RWPE2 (cell line): ENCODE measurements around the gene EFCAB14.

Experiments used
- ATAC-seq: fragments of 200-7000 bp; cut with Tn5 transposase; 3 replicates; pipeline ENCODE4 v1.9.1; 2021; ENCODE audit warnings: low read depth
- DNase-seq: peaks from one replicate; pipeline ENCODE4 v3.0.0-alpha.2; 2020; ENCODE audit warnings: low spot score
- H3K27ac ChIP-seq: fragments of 450-650 bp; 2 replicates; pipeline ENCODE4 v1.5.1; 2017; ENCODE audit warnings: mild to moderate bottlenecking; ENCODE audit not compliant: poor library complexity, severe bottlenecking
- H3K27me3 ChIP-seq: fragments of 250-450 bp; sonication (Bioruptor Pico); 2 replicates; pipeline ENCODE4 v1.5.1; 2021; ENCODE audit warnings: mild to moderate bottlenecking, moderate library complexity; ENCODE audit not compliant: insufficient read depth, poor library complexity, severe bottlenecking
- H3K36me3 ChIP-seq: fragments of 250-450 bp; sonication (Bioruptor Pico); 2 replicates; pipeline ENCODE4 v1.5.1; 2020; ENCODE audit warnings: low read depth, mild to moderate bottlenecking, moderate library complexity
- H3K4me1 ChIP-seq: fragments of 250-450 bp; sonication (Bioruptor Pico); 2 replicates; pipeline ENCODE4 v1.5.1; 2021; ENCODE audit warnings: mild to moderate bottlenecking, moderate library complexity; ENCODE audit not compliant: insufficient read depth, poor library complexity, severe bottlenecking
- H3K4me3 ChIP-seq: fragments of 250-450 bp; sonication (Bioruptor Pico); 2 replicates; pipeline ENCODE4 v1.5.1; 2021; ENCODE audit warnings: mild to moderate bottlenecking, moderate library complexity; ENCODE audit not compliant: severe bottlenecking
- H3K9me3 ChIP-seq: fragments of 250-450 bp; sonication (Bioruptor Pico); 2 replicates; pipeline ENCODE4 v1.5.1; 2021; ENCODE audit warnings: mild to moderate bottlenecking, moderate library complexity; ENCODE audit not compliant: severe bottlenecking
- CTCF ChIP-seq: fragments of 450-650 bp; IDR thresholded peaks from one replicate; pipeline ENCODE4 v1.5.1; 2017; ENCODE audit warnings: mild to moderate bottlenecking, moderate library complexity; ENCODE audit not compliant: poor library complexity, severe bottlenecking

Gene EFCAB14

GRCh38 chr1:46673749-46674182 lies 45.1 kb downstream of the EFCAB14 start:
- Histone ChIP-seq H3K4me1 (no peaks in the 10 kb centered on the region), H3K36me3 (peaks cover 26% of the 10 kb centered on the region), H3K27me3 (no peaks in the 10 kb centered on the region), H3K9me3 (no peaks in the 10 kb centered on the region), H3K4me3 (no peak overlapping the region), H3K27ac (no peak overlapping the region)
- TF ChIP-seq CTCF: no peak
- ATAC-seq (no peak), DNase-seq (no peak)

- no peak for TF ChIP-seq CTCF
- Histone ChIP-seq H3K4me1 (no peaks in the 10 kb centered on the region), H3K4me3 (no peak overlapping the region), H3K27me3 (no peaks in the 10 kb centered on the region), H3K27ac (no peak overlapping the region), H3K36me3 (peaks cover 17% of the 10 kb centered on the region), H3K9me3 (no peaks in the 10 kb centered on the region)
- ATAC-seq (no peak), DNase-seq (no peak)
Observed at GRCh38 chr1:46672696-46673095, 46.2 kb downstream of the EFCAB14 start.

DNA sequence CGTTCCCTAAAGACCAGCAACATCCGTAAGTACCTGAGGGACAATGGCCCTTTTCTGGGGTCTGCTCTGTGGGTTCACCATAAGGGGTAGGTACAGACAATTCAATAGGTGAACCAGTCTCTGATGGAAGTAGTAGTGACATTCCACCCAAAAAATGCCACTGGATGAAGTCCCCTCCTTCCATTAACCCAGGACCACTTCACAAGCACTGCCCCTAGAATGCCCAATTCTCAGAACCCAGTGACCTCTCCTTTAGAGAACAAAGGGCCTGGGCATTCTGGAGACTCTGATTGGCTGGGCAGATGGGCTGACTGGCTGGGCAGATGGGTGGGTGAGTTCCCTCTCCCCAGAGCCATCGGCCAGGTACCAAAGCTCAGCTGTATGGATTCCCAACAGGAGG lies 47.4 kb downstream of the EFCAB14 start, which contains the start of gene TEX38:
Gene TEX38, plus strand, starts transcription at position 301 of the 400 bp plus-strand sequence. Its CDS starts 81 bp downstream, at position 382.
- Histone ChIP-seq H3K4me3 (no peak within 1 kb of the TSS), H3K4me1 (peaks cover 5% of the 10 kb centered on the region), H3K9me3 (no peaks in the 10 kb centered on the region), H3K36me3 (peaks cover 13% of the 10 kb centered on the region; the same call in 1 of the 2 replicates), H3K27ac (no peak within 1 kb of the TSS), H3K27me3 (no peaks in the 10 kb centered on the region)
- DNase-seq (no peak), ATAC-seq (no peak)
- no peak for TF ChIP-seq CTCF

DNA sequence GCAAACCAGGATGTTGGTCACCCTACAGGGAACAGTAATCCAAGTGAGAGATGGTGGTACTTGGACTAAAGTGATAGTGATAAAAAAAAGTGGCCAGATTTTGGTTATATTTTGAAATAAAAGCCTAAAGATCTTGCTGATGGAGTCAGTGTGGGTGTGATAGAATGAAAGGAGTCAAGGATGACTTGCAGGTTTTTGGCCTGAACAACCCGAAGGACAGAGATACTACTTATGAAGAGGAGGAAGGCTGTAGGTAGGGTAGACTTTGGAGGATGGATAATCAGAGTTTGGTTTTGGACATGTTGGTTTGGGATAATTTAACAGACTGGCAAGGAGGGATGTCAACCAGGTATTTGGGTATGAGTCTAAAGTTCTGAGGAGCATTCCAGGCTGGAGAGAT lies 48.8 kb downstream of the EFCAB14 start:
- TF ChIP-seq CTCF: no peak
- DNase-seq (no peak), ATAC-seq (no peak)
- H3K4me1 ChIP-seq: peaks cover 5% of the 10 kb centered on the region
- peaks cover 5% of the 10 kb centered on the region; the same call in 1 of the 2 replicates for H3K36me3 ChIP-seq
- no peaks in the 10 kb centered on the region for H3K9me3 ChIP-seq
- H3K4me3 ChIP-seq: no peak overlapping the region
- no peak overlapping the region for H3K27ac ChIP-seq
- H3K27me3 ChIP-seq: no peaks in the 10 kb centered on the region
